ENCODE data around the gene PLCXD3. TPM values are rescaled to one million over a fixed set of nuclear protein-coding genes. Genes with fewer than 3 reads are reported as not detected.

PLCXD3 gene
- total RNA-seq, 2 donors from 2014 or later: 1.1 to 3.5 TPM

DNA sequence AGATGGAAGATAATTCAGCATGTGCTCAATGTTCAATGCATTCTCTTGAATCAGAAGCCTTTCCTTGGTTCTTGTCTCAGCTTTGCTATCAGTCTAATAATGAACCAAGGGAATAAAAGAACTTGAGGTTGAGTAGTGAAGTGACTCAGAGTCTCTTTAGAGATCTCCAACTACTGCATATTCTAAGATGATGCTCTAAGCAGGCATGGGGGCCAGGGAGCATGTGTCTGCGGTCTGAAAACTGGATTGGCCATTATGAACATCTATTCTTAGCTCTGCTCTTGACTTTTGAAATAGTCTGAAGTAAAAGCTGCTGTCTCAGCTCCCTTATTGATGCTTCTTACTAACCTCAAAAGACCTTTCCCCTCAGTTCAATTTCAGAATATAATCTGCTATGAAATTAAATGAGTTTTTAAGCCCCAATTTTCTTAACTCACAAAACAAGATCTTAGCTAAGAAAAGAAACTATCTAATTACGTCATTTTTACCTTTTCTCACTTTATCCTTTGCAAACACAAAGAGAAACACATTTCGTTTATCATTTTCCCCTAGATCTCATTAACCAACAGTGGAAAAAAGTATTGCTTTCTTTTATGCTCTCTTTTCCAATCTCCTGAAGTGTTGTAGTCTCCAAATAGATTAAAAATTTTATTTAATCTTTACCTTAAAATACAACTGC is 44.8 kb downstream of the PLCXD3 start:
- TF ChIP-seq POLR2AphosphoS5 (IDR thresholded peaks at IDR 0.05) (no peak), POLR2A (IDR thresholded peaks at IDR 0.05) (no peak)
- TF ChIP-seq, protein P1, sequence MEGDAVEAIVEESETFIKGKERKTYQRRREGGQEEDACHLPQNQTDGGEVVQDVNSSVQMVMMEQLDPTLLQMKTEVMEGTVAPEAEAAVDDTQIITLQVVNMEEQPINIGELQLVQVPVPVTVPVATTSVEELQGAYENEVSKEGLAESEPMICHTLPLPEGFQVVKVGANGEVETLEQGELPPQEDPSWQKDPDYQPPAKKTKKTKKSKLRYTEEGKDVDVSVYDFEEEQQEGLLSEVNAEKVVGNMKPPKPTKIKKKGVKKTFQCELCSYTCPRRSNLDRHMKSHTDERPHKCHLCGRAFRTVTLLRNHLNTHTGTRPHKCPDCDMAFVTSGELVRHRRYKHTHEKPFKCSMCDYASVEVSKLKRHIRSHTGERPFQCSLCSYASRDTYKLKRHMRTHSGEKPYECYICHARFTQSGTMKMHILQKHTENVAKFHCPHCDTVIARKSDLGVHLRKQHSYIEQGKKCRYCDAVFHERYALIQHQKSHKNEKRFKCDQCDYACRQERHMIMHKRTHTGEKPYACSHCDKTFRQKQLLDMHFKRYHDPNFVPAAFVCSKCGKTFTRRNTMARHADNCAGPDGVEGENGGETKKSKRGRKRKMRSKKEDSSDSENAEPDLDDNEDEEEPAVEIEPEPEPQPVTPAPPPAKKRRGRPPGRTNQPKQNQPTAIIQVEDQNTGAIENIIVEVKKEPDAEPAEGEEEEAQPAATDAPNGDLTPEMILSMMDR (IDR thresholded peaks at IDR 0.05): no peak
- Histone ChIP-seq H3K27me3 (replicated peaks; ENCODE audit: insufficient read depth) (no peaks in the 10 kb centered on the region), H3K4me1 (replicated peaks) (no peaks in the 10 kb centered on the region), H3K4me3 (no peak overlapping the region), H3K27ac (no peak overlapping the region), H3K36me3 (no peaks in the 10 kb centered on the region), H3K9me3 (no peaks in the 10 kb centered on the region)
- intact Hi-C loops (cut with DNase I): no loop called here
- DNase-seq (ENCODE audit: low spot score): no peak
- 83% methylated on average over 3 of the region's 3 CpGs for WGBS

DNA sequence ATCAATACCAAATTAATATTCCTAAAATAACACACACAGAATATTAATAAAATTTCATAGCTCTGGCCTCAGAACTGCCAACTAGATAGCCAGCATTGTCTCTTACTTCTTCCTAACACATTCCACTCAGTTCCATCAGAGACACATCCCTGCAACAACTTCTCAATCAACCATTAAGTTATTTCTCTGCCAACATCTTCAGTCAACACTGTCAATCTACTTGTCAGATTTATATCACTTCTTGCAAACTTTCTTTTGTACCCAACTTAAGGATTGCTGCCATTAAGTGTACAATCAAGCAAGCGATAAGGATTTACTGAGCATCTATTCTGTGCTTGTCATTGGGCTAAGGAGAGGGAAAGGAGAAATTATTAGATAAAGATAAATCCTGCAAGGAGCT is 50.8 kb downstream of the PLCXD3 start:
- Histone ChIP-seq H3K27ac (no peak overlapping the region), H3K9me3 (no peaks in the 10 kb centered on the region), H3K36me3 (no peaks in the 10 kb centered on the region), H3K27me3 (replicated peaks; ENCODE audit: insufficient read depth) (no peaks in the 10 kb centered on the region), H3K4me3 (no peak overlapping the region), H3K4me1 (replicated peaks) (no peaks in the 10 kb centered on the region)
- WGBS: 83% methylated on average over 1 of the region's 1 CpG
- DNase-seq (ENCODE audit: low spot score): no peak
- intact Hi-C loops (cut with DNase I): no loop called here
- TF ChIP-seq, protein P1 (IDR thresholded peaks at IDR 0.05): no peak
- TF ChIP-seq POLR2A (IDR thresholded peaks at IDR 0.05) (no peak), POLR2AphosphoS5 (IDR thresholded peaks at IDR 0.05) (no peak)

DNA sequence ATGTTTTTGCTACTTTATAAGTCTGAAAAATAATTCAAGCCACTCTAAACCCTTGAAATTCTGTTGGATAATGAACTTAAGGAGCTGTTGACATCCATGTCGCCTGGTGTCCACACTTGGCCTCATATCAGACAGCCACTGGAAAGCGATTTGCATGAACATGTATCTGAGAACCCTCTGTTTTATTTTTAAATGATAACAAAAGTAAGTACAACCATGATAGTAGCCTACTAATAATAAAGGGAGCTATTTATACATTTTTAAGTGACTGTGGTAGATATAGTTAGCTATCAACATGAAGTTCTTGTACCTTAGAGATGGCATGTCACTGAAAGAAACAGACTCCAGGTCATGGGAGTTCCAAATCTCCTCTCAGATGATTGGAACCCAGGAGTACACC is 53.3 kb downstream of the PLCXD3 start:
- Histone ChIP-seq H3K4me3 (no peak overlapping the region), H3K27ac (no peak overlapping the region), H3K27me3 (replicated peaks; ENCODE audit: insufficient read depth) (no peaks in the 10 kb centered on the region), H3K9me3 (no peaks in the 10 kb centered on the region), H3K36me3 (no peaks in the 10 kb centered on the region), H3K4me1 (replicated peaks) (no peaks in the 10 kb centered on the region)
- 92% methylated on average over 2 of the region's 2 CpGs for WGBS
- intact Hi-C loops (cut with DNase I): no loop called here
- no peak for DNase-seq (ENCODE audit: low spot score)
- TF ChIP-seq POLR2A (IDR thresholded peaks at IDR 0.05): no peak
- TF ChIP-seq, protein P1 (IDR thresholded peaks at IDR 0.05): no peak
- no peak for TF ChIP-seq POLR2AphosphoS5 (IDR thresholded peaks at IDR 0.05)

DNA sequence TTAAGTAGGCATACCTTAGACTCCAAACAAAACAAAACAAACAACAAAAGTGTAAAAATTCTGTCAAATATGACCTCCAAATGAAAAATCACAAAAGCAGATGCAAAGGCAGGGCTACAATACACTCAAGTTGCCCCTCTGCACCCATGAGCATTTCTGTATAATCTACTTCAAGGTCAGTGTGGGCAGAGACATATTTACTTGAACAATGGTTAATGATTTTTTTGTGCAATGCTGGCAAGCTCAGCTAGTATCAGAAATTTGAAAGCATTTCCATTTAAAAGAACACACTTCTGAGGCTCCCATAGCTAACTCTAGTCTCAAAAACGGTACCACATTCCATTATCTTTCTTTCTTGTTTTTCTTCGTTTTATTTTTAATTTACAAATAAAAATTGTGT is 57.9 kb downstream of the PLCXD3 start:
- no peak overlapping the region for H3K4me3 ChIP-seq
- H3K27me3 ChIP-seq (replicated peaks; ENCODE audit: insufficient read depth): no peaks in the 10 kb centered on the region
- no peak for DNase-seq (ENCODE audit: low spot score)
- intact Hi-C loops (cut with DNase I): no loop called here
- TF ChIP-seq POLR2A (IDR thresholded peaks at IDR 0.05) (no peak), POLR2AphosphoS5 (IDR thresholded peaks at IDR 0.05) (no peak)
- TF ChIP-seq, protein P1 (IDR thresholded peaks at IDR 0.05): no peak
- no peak overlapping the region for H3K27ac ChIP-seq
- H3K9me3 ChIP-seq: no peaks in the 10 kb centered on the region
- 93% methylated on average over 2 of the region's 2 CpGs for WGBS
- H3K36me3 ChIP-seq: no peaks in the 10 kb centered on the region
- no peaks in the 10 kb centered on the region for H3K4me1 ChIP-seq (replicated peaks)

Measured in prostate gland (tissue), 2 donors.